Neural cell (in vitro differentiated cells): ENCODE results near the gene ESRRB. TPM values are rescaled to one million over a fixed set of nuclear protein-coding genes. Genes with fewer than 3 reads are reported as not detected.

Experiments used
- H2AFZ ChIP-seq: fragments of 200-600, 300-800 bp; sonication (generic), shearing (Covaris generic); 2 replicates; pipeline ENCODE4 v1.6.0; 2014; ENCODE audit warnings: low read depth, mild to moderate bottlenecking, antibody characterized with exemption, low read length, moderate library complexity
- H3F3A ChIP-seq: fragments of 200-600 bp; shearing (Covaris generic); 2 replicates; pipeline ENCODE4 v1.6.1; 2016; ENCODE audit warnings: mild to moderate bottlenecking, moderate library complexity, mixed read lengths, antibody characterized with exemption, low read length; ENCODE audit not compliant: insufficient read depth, poor library complexity, severe bottlenecking
- H3K27ac ChIP-seq: fragments of 200-600, 300-800 bp; sonication (generic), shearing (Covaris generic); 2 replicates; pipeline ENCODE4 v1.5.1; 2014; ENCODE audit warnings: mild to moderate bottlenecking, low read length, moderate library complexity
- H3K27me3 ChIP-seq: fragments of 300-800, 200-600 bp; sonication (generic), shearing (Covaris generic); 2 replicates; pipeline ENCODE4 v1.6.0; 2014; ENCODE audit warnings: mild to moderate bottlenecking, low read depth, low read length, moderate library complexity; ENCODE audit not compliant: insufficient read depth
- H3K36me3 ChIP-seq: fragments of 300-800, 200-600 bp; sonication (generic), shearing (Covaris generic); 2 replicates; pipeline ENCODE4 v1.5.1; 2014; ENCODE audit warnings: mild to moderate bottlenecking, antibody characterized with exemption, low read length, moderate library complexity; ENCODE audit not compliant: insufficient read depth
- H3K4me2 ChIP-seq: fragments of 300-800, 200-600 bp; sonication (generic), shearing (Covaris generic); 2 replicates; pipeline ENCODE4 v1.6.0; 2014; ENCODE audit warnings: mild to moderate bottlenecking, low read length
- H3K4me3 ChIP-seq: fragments of 300-800, 200-600 bp; sonication (generic), shearing (Covaris generic); 2 replicates; pipeline ENCODE4 v1.5.1; 2014; ENCODE audit warnings: mild to moderate bottlenecking, low read length, moderate library complexity
- H3K79me2 ChIP-seq: fragments of 200-600 bp; shearing (Covaris generic); replicated peaks from 2 replicates; pipeline ENCODE4 v1.6.0; 2014; ENCODE audit warnings: mild to moderate bottlenecking, low read length, moderate library complexity; ENCODE audit not compliant: insufficient read depth
- H3K9ac ChIP-seq: fragments of 300-800, 200-600 bp; sonication (generic), shearing (Covaris generic); 2 replicates; pipeline ENCODE4 v1.6.1; 2016; ENCODE audit warnings: mild to moderate bottlenecking, low read length, mixed read lengths
- H3K9me2 ChIP-seq: fragments of 200-600 bp; shearing (Covaris generic); 2 replicates; pipeline ENCODE4 v1.6.1; 2016; ENCODE audit warnings: mild to moderate bottlenecking, low read length, mixed read lengths; ENCODE audit not compliant: insufficient read depth
- H3K9me3 ChIP-seq: fragments of 200-600, 300-800 bp; sonication (generic), shearing (Covaris generic); 2 replicates; pipeline ENCODE4 v1.6.1; 2016; ENCODE audit warnings: mild to moderate bottlenecking, mixed run types, low read length, moderate library complexity, mixed read lengths
- H4K20me1 ChIP-seq: fragments of 200-600 bp; shearing (Covaris generic); 2 replicates; pipeline ENCODE4 v1.6.1; 2016; ENCODE audit warnings: mild to moderate bottlenecking, mixed run types; ENCODE audit not compliant: insufficient read depth
- EP300 ChIP-seq: fragments of 450-650 bp; conservative IDR thresholded peaks from 2 replicates; pipeline ENCODE4 v1.6.1; 2014; ENCODE audit warnings: antibody characterized with exemption, mild to moderate bottlenecking, moderate library complexity; ENCODE audit not compliant: poor library complexity, severe bottlenecking
- EZH2 ChIP-seq: fragments of 200-600, 300-800 bp; shearing (Covaris generic), sonication (generic); IDR thresholded peaks from 2 replicates; pipeline ENCODE4 v1.6.1; 2014; ENCODE audit warnings: antibody characterized with exemption, low read length, borderline replicate concordance, mild to moderate bottlenecking; ENCODE audit not compliant: insufficient read depth, poor library complexity, severe bottlenecking
- MXI1 ChIP-seq: fragments of 450-650 bp; conservative IDR thresholded peaks from 2 replicates; pipeline ENCODE4 v1.6.1; 2014; ENCODE audit warnings: antibody characterized with exemption, mild to moderate bottlenecking; ENCODE audit not compliant: poor library complexity, severe bottlenecking
- POLR2AphosphoS5 ChIP-seq: IDR thresholded peaks from 2 replicates; pipeline ENCODE4 v1.6.1; 2012
- RAD21 ChIP-seq: fragments of 450-650 bp; conservative IDR thresholded peaks from 2 replicates; pipeline ENCODE4 v1.6.1; 2014; ENCODE audit warnings: antibody characterized with exemption, mild to moderate bottlenecking, moderate library complexity
- SMC3 ChIP-seq: fragments of 450-650 bp; conservative IDR thresholded peaks from 2 replicates; pipeline ENCODE4 v1.6.1; 2014; ENCODE audit warnings: antibody characterized with exemption, mild to moderate bottlenecking, moderate library complexity; ENCODE audit not compliant: poor library complexity
- TAF1 ChIP-seq: IDR thresholded peaks from 2 replicates; pipeline ENCODE4 v1.6.1; 2012; ENCODE audit warnings: low read depth
- polyA plus RNA-seq: library from polyadenylated mRNA; depleted of rRNA; stranded (reverse); fragments of >200 nt; gene quantifications from 2 replicates; pipeline ENCODE4 v1.2.3, GENCODE V29; 2014
- TF ChIP-seq, protein P1 (sequence below): fragments of 450-650 bp; IDR thresholded peaks from 2 replicates; pipeline ENCODE4 v1.5.1; 2014; ENCODE audit warnings: antibody characterized with exemption, mild to moderate bottlenecking, moderate library complexity; ENCODE audit not compliant: poor library complexity, severe bottlenecking
- TF ChIP-seq, protein P2 (sequence below): IDR thresholded peaks from 2 replicates; pipeline ENCODE4 v1.6.1; 2012; ENCODE audit warnings: borderline replicate concordance

Gene ESRRB
- polyA plus RNA-seq, 1 donor from 2014 or later: 0.59 TPM

DNA sequence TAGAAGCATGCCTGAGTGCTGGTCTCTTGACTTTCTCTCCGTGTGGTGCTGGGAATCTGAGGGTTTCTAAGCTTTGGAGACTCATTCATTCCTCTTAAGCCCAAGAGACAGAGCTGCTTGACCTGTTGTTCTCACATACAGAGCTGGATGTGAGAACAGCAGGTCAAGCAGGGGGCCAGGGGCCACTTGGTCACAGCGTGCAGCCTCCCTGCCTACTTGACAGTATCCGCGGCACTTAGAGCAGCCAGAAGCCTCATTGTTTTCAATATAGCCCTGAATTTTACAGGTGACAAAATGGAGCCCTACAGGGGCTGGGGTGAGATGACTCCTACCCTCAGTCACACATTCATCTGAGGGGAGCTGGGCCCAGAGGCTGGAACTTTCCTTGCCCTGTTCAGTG, 88.9 kb downstream of the ESRRB start:
- Histone ChIP-seq H3K27me3 (no peaks in the 10 kb centered on the region), H3K4me3 (no peak overlapping the region), H3K4me2 (no peak overlapping the region), H3F3A (no peaks in the 10 kb centered on the region), H3K9ac (no peak overlapping the region), H4K20me1 (no peaks in the 10 kb centered on the region), H3K27ac (no peak overlapping the region), H3K9me2 (no peaks in the 10 kb centered on the region), H2AFZ (no peak overlapping the region), H3K36me3 (no peaks in the 10 kb centered on the region), H3K9me3 (no peaks in the 10 kb centered on the region), H3K79me2 (no peaks in the 10 kb centered on the region)
- TF ChIP-seq MXI1 (no peak), RAD21 (no peak), POLR2AphosphoS5 (no peak), TAF1 (no peak), SMC3 (no peak), EP300 (no peak), EZH2 (no peak)
- TF ChIP-seq, protein P1, sequence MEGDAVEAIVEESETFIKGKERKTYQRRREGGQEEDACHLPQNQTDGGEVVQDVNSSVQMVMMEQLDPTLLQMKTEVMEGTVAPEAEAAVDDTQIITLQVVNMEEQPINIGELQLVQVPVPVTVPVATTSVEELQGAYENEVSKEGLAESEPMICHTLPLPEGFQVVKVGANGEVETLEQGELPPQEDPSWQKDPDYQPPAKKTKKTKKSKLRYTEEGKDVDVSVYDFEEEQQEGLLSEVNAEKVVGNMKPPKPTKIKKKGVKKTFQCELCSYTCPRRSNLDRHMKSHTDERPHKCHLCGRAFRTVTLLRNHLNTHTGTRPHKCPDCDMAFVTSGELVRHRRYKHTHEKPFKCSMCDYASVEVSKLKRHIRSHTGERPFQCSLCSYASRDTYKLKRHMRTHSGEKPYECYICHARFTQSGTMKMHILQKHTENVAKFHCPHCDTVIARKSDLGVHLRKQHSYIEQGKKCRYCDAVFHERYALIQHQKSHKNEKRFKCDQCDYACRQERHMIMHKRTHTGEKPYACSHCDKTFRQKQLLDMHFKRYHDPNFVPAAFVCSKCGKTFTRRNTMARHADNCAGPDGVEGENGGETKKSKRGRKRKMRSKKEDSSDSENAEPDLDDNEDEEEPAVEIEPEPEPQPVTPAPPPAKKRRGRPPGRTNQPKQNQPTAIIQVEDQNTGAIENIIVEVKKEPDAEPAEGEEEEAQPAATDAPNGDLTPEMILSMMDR: no peak
- TF ChIP-seq, protein P2, sequence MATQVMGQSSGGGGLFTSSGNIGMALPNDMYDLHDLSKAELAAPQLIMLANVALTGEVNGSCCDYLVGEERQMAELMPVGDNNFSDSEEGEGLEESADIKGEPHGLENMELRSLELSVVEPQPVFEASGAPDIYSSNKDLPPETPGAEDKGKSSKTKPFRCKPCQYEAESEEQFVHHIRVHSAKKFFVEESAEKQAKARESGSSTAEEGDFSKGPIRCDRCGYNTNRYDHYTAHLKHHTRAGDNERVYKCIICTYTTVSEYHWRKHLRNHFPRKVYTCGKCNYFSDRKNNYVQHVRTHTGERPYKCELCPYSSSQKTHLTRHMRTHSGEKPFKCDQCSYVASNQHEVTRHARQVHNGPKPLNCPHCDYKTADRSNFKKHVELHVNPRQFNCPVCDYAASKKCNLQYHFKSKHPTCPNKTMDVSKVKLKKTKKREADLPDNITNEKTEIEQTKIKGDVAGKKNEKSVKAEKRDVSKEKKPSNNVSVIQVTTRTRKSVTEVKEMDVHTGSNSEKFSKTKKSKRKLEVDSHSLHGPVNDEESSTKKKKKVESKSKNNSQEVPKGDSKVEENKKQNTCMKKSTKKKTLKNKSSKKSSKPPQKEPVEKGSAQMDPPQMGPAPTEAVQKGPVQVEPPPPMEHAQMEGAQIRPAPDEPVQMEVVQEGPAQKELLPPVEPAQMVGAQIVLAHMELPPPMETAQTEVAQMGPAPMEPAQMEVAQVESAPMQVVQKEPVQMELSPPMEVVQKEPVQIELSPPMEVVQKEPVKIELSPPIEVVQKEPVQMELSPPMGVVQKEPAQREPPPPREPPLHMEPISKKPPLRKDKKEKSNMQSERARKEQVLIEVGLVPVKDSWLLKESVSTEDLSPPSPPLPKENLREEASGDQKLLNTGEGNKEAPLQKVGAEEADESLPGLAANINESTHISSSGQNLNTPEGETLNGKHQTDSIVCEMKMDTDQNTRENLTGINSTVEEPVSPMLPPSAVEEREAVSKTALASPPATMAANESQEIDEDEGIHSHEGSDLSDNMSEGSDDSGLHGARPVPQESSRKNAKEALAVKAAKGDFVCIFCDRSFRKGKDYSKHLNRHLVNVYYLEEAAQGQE: no peak

DNA sequence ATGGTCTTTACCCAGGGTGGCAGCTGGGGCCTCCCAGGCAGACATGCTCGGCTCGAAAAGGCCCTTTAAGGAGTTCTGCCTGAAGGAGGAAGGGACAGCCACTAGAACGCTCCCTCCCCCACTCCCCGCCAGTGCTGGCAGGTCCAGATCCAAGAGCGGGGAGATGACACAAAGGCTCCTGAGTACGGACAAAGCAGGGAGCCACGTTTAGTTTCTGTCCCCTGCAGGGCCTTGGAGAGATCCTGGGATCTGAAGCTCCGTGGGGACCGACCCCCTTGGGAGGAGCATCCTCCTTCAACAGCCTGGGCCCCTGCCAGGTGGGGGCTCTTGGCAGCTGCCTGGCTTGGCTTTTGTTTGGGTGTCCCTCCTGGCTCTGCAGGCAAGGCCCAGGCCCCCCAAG, 89.7 kb downstream of the ESRRB start:
- H3K79me2 ChIP-seq: no peaks in the 10 kb centered on the region
- no peaks in the 10 kb centered on the region for H3F3A ChIP-seq
- H4K20me1 ChIP-seq: no peaks in the 10 kb centered on the region
- H3K4me3 ChIP-seq: no peak overlapping the region
- no peaks in the 10 kb centered on the region for H3K27me3 ChIP-seq
- no peak overlapping the region for H3K9ac ChIP-seq
- no peaks in the 10 kb centered on the region for H3K9me2 ChIP-seq
- no peak overlapping the region for H2AFZ ChIP-seq
- no peak overlapping the region for H3K4me2 ChIP-seq
- H3K9me3 ChIP-seq: no peaks in the 10 kb centered on the region
- no peaks in the 10 kb centered on the region for H3K36me3 ChIP-seq
- H3K27ac ChIP-seq: no peak overlapping the region
- TF ChIP-seq, protein P1: no peak
- TF ChIP-seq RAD21 (no peak), MXI1 (no peak), SMC3 (no peak), TAF1 (no peak), EZH2 (no peak), EP300 (no peak)
- TF ChIP-seq, protein P2: no peak
